GM12878 (cell line): ENCODE data around the gene TMEM225B. TPM values are rescaled to one million over a fixed set of nuclear protein-coding genes. Genes with fewer than 3 reads are reported as not detected.

Source experiments
- ATAC-seq: fragments of 200-7000 bp; cut with Tn5 transposase; 3 replicates; pipeline ENCODE4 v1.9.1; 2020; ENCODE audit warnings: mild to moderate bottlenecking, moderate library complexity
- BruUV-seq: library from RNA; stranded (reverse); fragments of 400-500 nt; replicated peaks from 2 replicates; lab custom pipeline; 2021; lab: Mats Ljungman, UMichigan
- CTCF ChIA-PET: fragments of 300-600 bp; sonication (Branson Sonifier 250); formaldehyde crosslinking; extraction: SDS; loops from one replicate; lab custom pipeline; 2021; ENCODE audit warnings: inconsistent platforms; lab: Yijun Ruan, JAX
- POLR2A ChIA-PET: fragments of 350-600 bp; formaldehyde crosslinking; extraction: SDS; loops from one replicate; lab custom pipeline; 2021; ENCODE audit warnings: inconsistent platforms; lab: Charles Lee
- RAD21 ChIA-PET: fragments of 300-600 bp; sonication (Branson Sonifier 250); formaldehyde crosslinking; loops from one replicate; lab custom pipeline; 2023; ENCODE audit warnings: antibody characterized with exemption; ENCODE audit not compliant: unreplicated experiment; lab: Charles Lee
- SMC1A ChIA-PET: fragments of 300-600 bp; sonication (Branson Sonifier 250); formaldehyde crosslinking; loops from one replicate; lab custom pipeline; 2023; ENCODE audit not compliant: unreplicated experiment, uncharacterized antibody; lab: Charles Lee
- DNase-seq: peaks from one replicate; pipeline ENCODE4 v3.0.0-alpha.2; 2011; ENCODE audit warnings: low read depth, low spot score
- FAIRE-seq: peaks from 3 replicates; lab custom pipeline; 2011; peaks lifted over from hg19 to GRCh38; lab: Jason Lieb, UNC
- H2AFZ ChIP-seq: 2 replicates; pipeline ENCODE4 v1.6.0; 2011; ENCODE audit warnings: low read depth, low read length, control low read depth; ENCODE audit not compliant: control insufficient read depth
- H3K27ac ChIP-seq: 2 replicates; pipeline ENCODE4 v1.5.1; 2011; ENCODE audit warnings: control low read depth; ENCODE audit not compliant: control insufficient read depth, insufficient read depth
- H3K27me3 ChIP-seq, 2 experiments: replicated peaks in 1 of 2; 2 replicates each; pipeline versions ENCODE4 v1.6.0 to v1.6.1; 2011; ENCODE audit warnings: low read length in 1 of 2; ENCODE audit not compliant: control insufficient read depth in 2 of 2, insufficient read depth in 2 of 2
- H3K36me3 ChIP-seq, 2 experiments: 2 replicates each; pipeline ENCODE4 v1.5.1; 2011; ENCODE audit warnings: low read length in 1 of 2; ENCODE audit not compliant: control insufficient read depth in 2 of 2, insufficient read depth in 2 of 2
- H3K4me1 ChIP-seq: 2 replicates; pipeline ENCODE4 v1.6.1; 2011; ENCODE audit warnings: mild to moderate bottlenecking, low read length, moderate library complexity, mixed read lengths; ENCODE audit not compliant: control insufficient read depth, insufficient read depth
- H3K4me2 ChIP-seq: 2 replicates; pipeline ENCODE4 v1.6.0; 2011; ENCODE audit warnings: control low read depth; ENCODE audit not compliant: control insufficient read depth, insufficient read depth
- H3K4me3 ChIP-seq: fragments of 200-600 bp; sonication (generic); 2 replicates; pipeline ENCODE4 v1.5.1; 2016
- H3K79me2 ChIP-seq: 2 replicates; pipeline ENCODE4 v1.6.0; 2011; ENCODE audit warnings: low read length; ENCODE audit not compliant: control insufficient read depth, insufficient read depth
- H3K9ac ChIP-seq: 2 replicates; pipeline ENCODE4 v1.8.0; 2011; ENCODE audit warnings: low read length, control low read depth, mixed read lengths; ENCODE audit not compliant: control insufficient read depth, insufficient read depth
- H3K9me3 ChIP-seq: replicated peaks from 3 replicates; pipeline ENCODE4 v1.5.1; 2011; ENCODE audit warnings: mild to moderate bottlenecking, low read length; ENCODE audit not compliant: control insufficient read depth, insufficient read depth
- H4K20me1 ChIP-seq: 2 replicates; pipeline ENCODE4 v1.6.0; 2011; ENCODE audit not compliant: control insufficient read depth, insufficient read depth
- BHLHE40 ChIP-seq, 2 experiments: fragments of 450-650 bp in 1 of 2; IDR thresholded peaks; 2 replicates each; pipeline ENCODE4 v1.6.1; 2011 to 2017; ENCODE audit warnings: low read depth in 2 of 2, borderline replicate concordance in 1 of 2, improper control_type of control experiment in 1 of 2, low read length in 1 of 2, mild to moderate bottlenecking in 1 of 2
- BRCA1 ChIP-seq: IDR thresholded peaks from 2 replicates; pipeline ENCODE4 v1.6.1; 2011; ENCODE audit warnings: low read depth, low read length, improper control_type of control experiment
- IRF3 ChIP-seq: fragments of 450-650 bp; IDR thresholded peaks from 2 replicates; pipeline ENCODE4 v1.6.1; 2014; ENCODE audit warnings: mild to moderate bottlenecking
- KAT2A ChIP-seq: conservative IDR thresholded peaks from 2 replicates; pipeline ENCODE4 v1.6.1; 2011; ENCODE audit warnings: low read depth, low read length; ENCODE audit not compliant: control insufficient read depth
- NFYA ChIP-seq: IDR thresholded peaks from 2 replicates; pipeline ENCODE4 v1.6.1; 2011; ENCODE audit warnings: low read depth, mild to moderate bottlenecking, low read length, improper control_type of control experiment, borderline replicate concordance
- NR2C1 ChIP-seq: fragments of 450-650 bp; IDR thresholded peaks from 2 replicates; pipeline ENCODE4 v1.6.1; 2017; ENCODE audit warnings: antibody characterized with exemption, mild to moderate bottlenecking, moderate library complexity
- PAX8 ChIP-seq: fragments of 450-650 bp; IDR thresholded peaks from 2 replicates; pipeline ENCODE4 v1.6.1; 2017; ENCODE audit warnings: mild to moderate bottlenecking, moderate library complexity
- RFX5 ChIP-seq: IDR thresholded peaks from 2 replicates; pipeline ENCODE4 v1.6.1; 2011; ENCODE audit warnings: low read depth, low read length, improper control_type of control experiment
- SUPT20H ChIP-seq: IDR thresholded peaks from 2 replicates; pipeline ENCODE4 v1.6.1; 2011; ENCODE audit warnings: low read depth, mild to moderate bottlenecking, low read length, moderate library complexity, borderline replicate concordance; ENCODE audit not compliant: control insufficient read depth
- TBL1XR1 ChIP-seq: IDR thresholded peaks from 2 replicates; pipeline ENCODE4 v1.6.1; 2012; ENCODE audit warnings: low read depth, low read length, improper control_type of control experiment
- WGBS: methylation state at CpG from one replicate; pipeline ENCODE4 v1.1.6; 2016; ENCODE audit warnings: low lambda C conversion rate; ENCODE audit not compliant: insufficient replicate concordance, insufficient coverage; ENCODE audit errors: missing lambda C conversion rate; 5-methylcytosine and 5-hydroxymethylcytosine counted together
- in situ Hi-C: fragments of 300-500 bp; cut with MboI; formaldehyde crosslinking; loops from 9 replicates; pipeline ENCODE4 v1.14.3; 2018; ENCODE audit warnings: mixed read lengths
- intact Hi-C: fragments of 100-400 bp; cut with micrococcal nuclease; formaldehyde crosslinking; loops from one replicate; pipeline ENCODE4 v1.14.2; 2022; ENCODE audit not compliant: unreplicated experiment
- polyA plus RNA-seq, 11 experiments: library from polyadenylated mRNA; depleted of rRNA in 4 of 11; unstranded in 6 of 11; stranded (reverse) in 5 of 11; fragments of >200 nt; fragmentation: Nextera tagmentation in 4 of 11; fragmentation: Illumina TruSeq in 1 of 11; extraction: Ambion mirVana in 4 of 11; extraction: Trizol in 1 of 11; gene quantifications; 1 replicate in 1 of 11; 2 replicates in 10 of 11; pipeline versions ENCODE4 v1.2.1 to v1.2.3, GENCODE V29; 2011 to 2016; ENCODE audit warnings: inconsistent platforms in 2 of 11, missing spikeins in 2 of 11, low read depth in 1 of 11
- total RNA-seq, 4 experiments: library from RNA; depleted of rRNA in 3 of 4; stranded (reverse); fragments of >200 nt in 3 of 4; fragmentation: Illumina TruSeq in 1 of 4; extraction: Trizol in 1 of 4; gene quantifications; 2 replicates each; pipeline versions ENCODE4 v1.2.1 to v1.2.3, GENCODE V29; 2013 to 2021

The TMEM225B gene
- total and polyA plus RNA-seq, 10 of the 15 experiments (the other 5 are each of a cell fraction or from before 2014, with no cell fraction given), result 0.22 to 1.9 (median 0.43) TPM

- FAIRE-seq, result no peak
- RAD21 ChIA-PET, result no interaction called here
- no peak overlapping the region for H3K4me2 ChIP-seq
- no peak for ATAC-seq
- CTCF ChIA-PET, result no interaction called here
- WGBS, result 96% methylated on average over 4 of the region's 4 CpGs
- H3K4me3 ChIP-seq, result no peak overlapping the region
- H3K9me3 ChIP-seq, result no peaks in the 10 kb centered on the region; the same call in 2 of the 3 replicates
- H2AFZ ChIP-seq, result no peak overlapping the region
- peaks cover 0 to 10% of the 10 kb centered on the region in 2 experiments; a peak in 2 of 4 replicates for H3K36me3 ChIP-seq
- TF ChIP-seq RFX5, result no peak
- no peak for TF ChIP-seq KAT2A
- no peak for TF ChIP-seq IRF3
- no peak for TF ChIP-seq TBL1XR1
- no peak for TF ChIP-seq PAX8
- TF ChIP-seq BHLHE40 (IDR thresholded peaks at IDR 0.05; ENCODE audit: borderline replicate concordance in 1 of 2, low read depth in 2 of 2, low read length in 1 of 2), result no peak
- no peak for TF ChIP-seq NFYA
- TF ChIP-seq SUPT20H, result no peak
- no peak for TF ChIP-seq BRCA1
- TF ChIP-seq NR2C1, result no peak
- H3K4me1 ChIP-seq, result 0 out of 2 replicates have a peak, but pooled peaks cover 3% of the 10 kb centered on the region
- POLR2A ChIA-PET, result no interaction called here
- no peak for DNase-seq
- SMC1A ChIA-PET, result no interaction called here
- in situ Hi-C loops (no loop called here), intact Hi-C loops (loop anchor here (2.0 kb wide), 1 partner anchor 48 kb away; the partner anchor contains the start of gene ZKSCAN5)
- H3K79me2 ChIP-seq, result peaks cover 28% of the 10 kb centered on the region
- no TSS peak for BruUV-seq
- no peaks in the 10 kb centered on the region for H3K27me3 ChIP-seq
- no peaks in the 10 kb centered on the region for H4K20me1 ChIP-seq
- no peak overlapping the region for H3K27ac ChIP-seq
- no peak overlapping the region for H3K9ac ChIP-seq
These were observed 45.0 kb upstream of the TMEM225B start for GRCh38 chr7:99553039-99553438.
